ENCODE results near the gene WNT3.

The WNT3 gene

DNA sequence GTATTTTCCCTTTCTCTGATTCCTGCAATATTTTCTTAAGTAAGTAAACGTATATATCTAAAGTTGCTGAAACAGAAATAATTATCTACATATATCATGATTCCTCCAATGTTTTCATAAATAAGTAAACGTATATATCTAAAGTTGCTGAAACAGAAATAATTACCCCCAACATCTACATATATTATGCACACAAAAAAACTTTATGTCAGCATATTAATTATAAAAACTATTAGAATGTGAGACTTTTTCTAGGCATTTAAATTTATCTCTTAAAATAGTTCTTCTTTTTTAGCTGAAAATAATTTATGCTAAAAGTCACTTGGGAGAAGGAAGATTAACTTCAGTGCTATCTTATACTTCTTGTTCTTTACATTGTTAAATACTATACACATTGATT, 88.5 kb downstream of the WNT3 start:
- H3K27ac ChIP-seq = no peak overlapping the region
- TF ChIP-seq ZFX (IDR thresholded peaks at IDR 0.05; ENCODE audit: borderline replicate concordance) = no peak
- TF ChIP-seq, protein P1, sequence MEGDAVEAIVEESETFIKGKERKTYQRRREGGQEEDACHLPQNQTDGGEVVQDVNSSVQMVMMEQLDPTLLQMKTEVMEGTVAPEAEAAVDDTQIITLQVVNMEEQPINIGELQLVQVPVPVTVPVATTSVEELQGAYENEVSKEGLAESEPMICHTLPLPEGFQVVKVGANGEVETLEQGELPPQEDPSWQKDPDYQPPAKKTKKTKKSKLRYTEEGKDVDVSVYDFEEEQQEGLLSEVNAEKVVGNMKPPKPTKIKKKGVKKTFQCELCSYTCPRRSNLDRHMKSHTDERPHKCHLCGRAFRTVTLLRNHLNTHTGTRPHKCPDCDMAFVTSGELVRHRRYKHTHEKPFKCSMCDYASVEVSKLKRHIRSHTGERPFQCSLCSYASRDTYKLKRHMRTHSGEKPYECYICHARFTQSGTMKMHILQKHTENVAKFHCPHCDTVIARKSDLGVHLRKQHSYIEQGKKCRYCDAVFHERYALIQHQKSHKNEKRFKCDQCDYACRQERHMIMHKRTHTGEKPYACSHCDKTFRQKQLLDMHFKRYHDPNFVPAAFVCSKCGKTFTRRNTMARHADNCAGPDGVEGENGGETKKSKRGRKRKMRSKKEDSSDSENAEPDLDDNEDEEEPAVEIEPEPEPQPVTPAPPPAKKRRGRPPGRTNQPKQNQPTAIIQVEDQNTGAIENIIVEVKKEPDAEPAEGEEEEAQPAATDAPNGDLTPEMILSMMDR (IDR thresholded peaks at IDR 0.05) = no peak

DNA sequence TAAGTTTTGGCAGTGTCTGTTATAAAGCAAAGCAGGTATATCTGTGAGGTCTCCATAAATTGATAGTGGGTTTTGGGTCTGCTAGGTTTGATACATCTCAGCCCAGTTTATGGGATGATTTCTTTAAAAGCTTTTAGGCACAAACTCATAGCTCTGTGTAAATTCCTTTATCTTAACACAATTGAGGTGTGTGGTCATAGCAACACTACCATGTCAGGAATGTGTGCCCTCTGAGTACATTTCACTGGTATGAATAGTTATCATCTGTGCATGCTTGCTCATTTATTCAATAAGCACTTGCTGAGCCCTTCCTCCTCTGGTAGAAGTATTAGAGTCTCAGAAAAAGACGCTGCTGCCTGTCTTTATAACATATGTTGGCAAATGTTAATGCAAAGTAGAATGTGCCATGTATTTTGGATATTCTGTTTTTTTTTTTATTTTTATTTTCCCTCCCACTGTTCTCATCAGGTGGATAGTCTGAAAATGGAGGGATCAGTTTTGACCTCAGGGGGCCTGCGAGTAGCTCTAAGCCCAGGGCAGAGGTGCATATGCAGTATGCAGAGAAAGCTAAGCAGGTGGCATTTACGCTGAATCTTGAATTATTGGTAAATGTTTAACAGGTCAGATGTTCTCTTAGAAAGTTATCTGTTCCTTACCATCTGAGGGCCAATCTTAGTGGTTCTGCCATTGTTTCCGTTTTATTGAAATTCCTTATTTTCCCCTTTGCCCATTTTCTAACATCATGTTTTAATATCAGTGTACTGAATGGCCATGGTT, 90.7 kb downstream of the WNT3 start:
- TF ChIP-seq, protein P1 (IDR thresholded peaks at IDR 0.05) = no peak
- no peak for TF ChIP-seq ZFX (IDR thresholded peaks at IDR 0.05; ENCODE audit: borderline replicate concordance)
- H3K27ac ChIP-seq = no peak overlapping the region

DNA sequence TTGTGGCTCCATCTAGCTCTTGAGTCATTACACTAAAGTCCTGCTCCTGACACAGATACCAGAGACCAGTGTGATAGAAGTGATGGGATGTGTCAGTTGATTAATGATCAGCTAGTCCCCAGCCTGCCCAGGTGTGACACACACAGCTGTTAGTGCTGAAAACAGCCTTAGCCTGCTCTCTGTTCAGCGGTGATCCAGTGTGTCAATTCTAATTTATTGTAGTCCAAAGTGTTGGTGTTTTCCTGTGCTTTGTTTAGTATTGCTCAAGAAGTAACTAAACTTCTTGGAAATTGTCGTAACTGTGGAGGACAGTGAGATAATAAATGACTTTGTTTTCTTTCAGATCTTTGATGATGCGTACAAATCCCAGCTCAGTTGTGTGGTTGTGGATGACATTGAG, 92.3 kb downstream of the WNT3 start:
- H3K27ac ChIP-seq = no peak overlapping the region
- TF ChIP-seq, protein P1 (IDR thresholded peaks at IDR 0.05) = no peak
- no peak for TF ChIP-seq ZFX (IDR thresholded peaks at IDR 0.05; ENCODE audit: borderline replicate concordance)

DNA sequence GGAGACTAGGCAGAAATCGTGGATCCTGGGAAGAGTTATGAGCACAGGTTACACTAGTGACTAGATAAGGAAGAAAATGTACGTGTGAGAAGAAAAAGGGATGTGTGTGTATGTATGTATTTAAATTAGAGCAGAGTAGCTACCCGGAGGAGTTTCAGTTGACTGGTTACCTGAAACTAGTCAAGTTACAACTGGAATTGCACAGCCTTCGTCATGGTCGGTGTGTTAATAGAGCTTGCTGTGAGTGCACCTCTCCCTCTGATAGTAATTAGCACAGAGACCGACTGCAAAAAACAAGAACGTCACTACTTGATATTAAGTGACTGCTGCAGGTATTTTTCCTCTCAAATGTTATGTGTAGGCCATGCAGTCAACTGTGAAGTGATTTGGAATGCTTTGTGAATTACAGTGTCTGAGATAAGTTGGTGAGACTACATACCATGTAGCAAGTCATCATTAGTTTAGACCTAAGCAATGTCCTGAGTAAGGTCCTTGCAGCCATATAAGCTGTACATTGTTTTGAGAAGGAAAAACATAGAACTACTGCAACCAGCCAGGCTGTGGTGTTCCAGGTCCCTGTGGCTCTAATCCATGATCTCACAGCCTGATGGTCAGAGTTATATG, 95.7 kb downstream of the WNT3 start:
- H3K27ac ChIP-seq = no peak overlapping the region
- TF ChIP-seq, protein P1 (IDR thresholded peaks at IDR 0.05) = no peak
- TF ChIP-seq ZFX (IDR thresholded peaks at IDR 0.05; ENCODE audit: borderline replicate concordance) = no peak

DNA sequence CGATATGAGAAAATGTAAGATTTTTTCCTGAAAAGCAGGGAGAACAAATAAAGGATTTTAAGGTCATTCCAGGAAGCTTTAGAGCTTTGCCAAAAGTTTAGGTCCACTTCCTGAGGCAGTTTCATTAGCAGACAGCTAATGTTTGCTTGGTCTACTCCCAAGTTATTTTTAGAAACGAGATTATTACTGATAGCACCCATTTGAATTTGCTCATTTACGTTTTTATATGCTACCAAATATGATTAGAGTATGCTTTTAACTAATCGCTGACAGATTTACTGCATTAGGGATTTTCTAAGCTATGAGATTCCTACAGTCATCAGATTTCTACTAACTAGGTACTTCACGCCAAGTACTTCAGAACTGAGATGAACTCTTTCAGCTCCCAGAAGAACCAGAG, 98.1 kb downstream of the WNT3 start:
- H3K27ac ChIP-seq = no peak overlapping the region
- TF ChIP-seq, protein P1 (IDR thresholded peaks at IDR 0.05) = no peak
- TF ChIP-seq ZFX (IDR thresholded peaks at IDR 0.05; ENCODE audit: borderline replicate concordance) = no peak

DNA sequence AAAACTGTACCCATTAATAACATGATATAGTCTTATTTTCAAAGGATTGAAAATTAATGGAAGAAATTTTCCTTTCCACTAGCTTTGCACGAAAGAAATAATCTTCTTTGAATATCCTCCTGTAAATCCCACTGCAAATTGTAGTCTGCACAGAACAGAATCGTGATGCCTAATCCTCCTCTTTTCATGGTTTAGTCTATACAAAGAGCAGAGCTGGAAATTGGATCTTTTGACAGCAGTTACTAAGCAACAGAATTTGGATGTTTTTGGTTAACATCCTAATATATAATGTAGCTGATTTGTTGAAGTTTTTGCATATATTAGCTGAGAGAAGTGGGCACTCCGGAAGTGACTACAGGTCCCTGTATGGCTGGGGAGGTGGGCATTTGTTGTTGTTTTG, 98.6 kb downstream of the WNT3 start:
- TF ChIP-seq, protein P1 (IDR thresholded peaks at IDR 0.05) = no peak
- TF ChIP-seq ZFX (IDR thresholded peaks at IDR 0.05; ENCODE audit: borderline replicate concordance) = no peak
- H3K27ac ChIP-seq = no peak overlapping the region

DNA sequence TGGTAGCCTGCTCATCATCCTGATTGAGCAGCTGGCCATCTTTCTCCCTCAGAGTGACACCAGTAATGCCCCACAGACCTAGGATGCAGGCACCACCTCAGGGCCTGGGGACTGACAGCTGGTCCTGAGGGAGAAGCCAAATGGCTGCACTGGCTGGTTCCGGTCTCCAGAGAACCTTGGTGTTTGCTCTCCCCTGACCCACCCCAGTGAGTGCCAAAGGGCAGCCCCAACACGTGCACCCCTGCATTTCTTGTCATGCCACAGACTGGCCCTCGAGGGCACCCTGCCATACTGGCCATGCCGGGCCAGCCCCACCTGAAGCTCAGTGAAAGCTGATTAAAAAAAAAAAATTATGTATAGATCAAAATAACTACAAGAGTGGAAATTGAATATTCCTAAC, 100.5 kb downstream of the WNT3 start:
- no peak overlapping the region for H3K27ac ChIP-seq
- TF ChIP-seq, protein P1 (IDR thresholded peaks at IDR 0.05) = no peak

Data from 22Rv1 (cell line).